Smooth muscle cell (in vitro differentiated cells): ENCODE data around the gene MIDN. TPM values are rescaled to one million over a fixed set of nuclear protein-coding genes. Genes with fewer than 3 reads are reported as not detected.

ENCODE experiments used
- DNase-seq: peaks from one replicate; lab custom pipeline; 2025; ENCODE audit not compliant: unreplicated experiment; lab: John Stamatoyannopoulos, UW
- H2AFZ ChIP-seq: fragments of 200-600 bp; sonication (generic); 2 replicates; pipeline ENCODE4 v1.6.0; 2016; ENCODE audit warnings: antibody characterized with exemption, low read depth, mild to moderate bottlenecking
- H3F3A ChIP-seq: fragments of 200-600 bp; sonication (generic); 2 replicates; pipeline ENCODE4 v1.6.0; 2017; ENCODE audit warnings: antibody characterized with exemption, low read depth
- H3K27ac ChIP-seq: fragments of 200-600 bp; sonication (generic); 2 replicates; pipeline ENCODE4 v1.5.1; 2016; ENCODE audit warnings: low read depth, mild to moderate bottlenecking
- H3K27me3 ChIP-seq: fragments of 200-600 bp; sonication (generic); 2 replicates; pipeline ENCODE4 v1.6.1; 2016; ENCODE audit warnings: low read depth, mild to moderate bottlenecking
- H3K36me3 ChIP-seq: fragments of 200-600 bp; sonication (generic); 2 replicates; pipeline ENCODE4 v1.5.1; 2016; ENCODE audit warnings: low read depth
- H3K4me1 ChIP-seq: fragments of 200-600 bp; sonication (generic); 2 replicates; pipeline ENCODE4 v1.5.1; 2016; ENCODE audit warnings: low read depth
- H3K4me2 ChIP-seq: fragments of 200-600 bp; sonication (generic); 2 replicates; pipeline ENCODE4 v1.6.0; 2016; ENCODE audit warnings: mild to moderate bottlenecking
- H3K4me3 ChIP-seq: fragments of 200-600 bp; sonication (generic); 2 replicates; pipeline ENCODE4 v1.5.1; 2016; ENCODE audit warnings: mild to moderate bottlenecking
- H3K79me2 ChIP-seq: fragments of 200-600 bp; sonication (generic); 2 replicates; pipeline ENCODE4 v1.6.0; 2016; ENCODE audit warnings: low read depth, mild to moderate bottlenecking
- H3K9ac ChIP-seq: fragments of 200-600 bp; sonication (generic); 2 replicates; pipeline ENCODE4 v1.6.0; 2016; ENCODE audit warnings: low read depth
- H3K9me3 ChIP-seq: fragments of 200-600 bp; sonication (generic); replicated peaks from 2 replicates; pipeline ENCODE4 v1.5.1; 2016; ENCODE audit warnings: low read depth
- H4K20me1 ChIP-seq: fragments of 200-600 bp; sonication (generic); 2 replicates; pipeline ENCODE4 v1.6.0; 2016; ENCODE audit warnings: low read depth
- WGBS: methylation state at CpG from one replicate; pipeline ENCODE4 v1.1.7; 2016; ENCODE audit warnings: low lambda C conversion rate; 5-methylcytosine and 5-hydroxymethylcytosine counted together
- polyA plus RNA-seq: library from polyadenylated mRNA; unstranded; fragments of >200 nt; fragmentation: Nextera tagmentation; extraction: Ambion mirVana; gene quantifications from 2 replicates; pipeline ENCODE4 v1.2.1, GENCODE V29; 2016
- total RNA-seq: library from RNA; depleted of rRNA; stranded (reverse); fragments of >200 nt; gene quantifications from 2 replicates; pipeline ENCODE4 v1.2.3, GENCODE V29; 2014
- TF ChIP-seq, protein P1 (sequence below): fragments of 200-600 bp; sonication (generic); IDR thresholded peaks from 2 replicates; pipeline ENCODE4 v1.5.1; 2017; ENCODE audit warnings: borderline replicate concordance, mild to moderate bottlenecking, antibody characterized with exemption; ENCODE audit not compliant: insufficient read depth, poor library complexity, severe bottlenecking

Gene MIDN
- total and polyA plus RNA-seq, 2 experiments from 2014 or later: 58.5 to 65.3 TPM

DNA sequence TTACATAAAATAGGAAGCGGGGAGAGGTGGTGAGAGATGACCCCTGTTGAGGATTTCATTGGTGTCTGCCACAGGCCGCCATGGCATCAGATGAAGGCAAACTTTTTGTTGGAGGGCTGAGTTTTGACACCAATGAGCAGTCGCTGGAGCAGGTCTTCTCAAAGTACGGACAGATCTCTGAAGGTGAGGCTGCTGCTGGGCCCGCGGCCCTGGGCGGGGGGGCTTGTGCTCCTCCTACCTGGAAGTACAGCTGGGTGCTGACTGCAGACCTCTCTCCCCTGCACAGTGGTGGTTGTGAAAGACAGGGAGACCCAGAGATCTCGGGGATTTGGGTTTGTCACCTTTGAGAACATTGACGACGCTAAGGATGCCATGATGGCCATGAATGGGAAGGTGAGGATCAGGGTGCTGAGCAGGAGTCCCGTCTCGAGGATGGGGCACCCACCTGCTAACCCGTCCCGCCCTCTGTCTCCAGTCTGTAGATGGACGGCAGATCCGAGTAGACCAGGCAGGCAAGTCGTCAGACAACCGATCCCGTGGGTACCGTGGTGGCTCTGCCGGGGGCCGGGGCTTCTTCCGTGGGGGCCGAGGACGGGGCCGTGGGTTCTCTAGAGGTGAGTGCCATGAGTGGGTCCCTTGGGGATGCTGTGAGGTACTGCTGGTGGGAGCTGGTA is 22.6 kb downstream of the MIDN start:
- H2AFZ ChIP-seq: no peak overlapping the region
- 90% methylated on average over 18 of the region's 26 CpGs for WGBS
- TF ChIP-seq, protein P1, sequence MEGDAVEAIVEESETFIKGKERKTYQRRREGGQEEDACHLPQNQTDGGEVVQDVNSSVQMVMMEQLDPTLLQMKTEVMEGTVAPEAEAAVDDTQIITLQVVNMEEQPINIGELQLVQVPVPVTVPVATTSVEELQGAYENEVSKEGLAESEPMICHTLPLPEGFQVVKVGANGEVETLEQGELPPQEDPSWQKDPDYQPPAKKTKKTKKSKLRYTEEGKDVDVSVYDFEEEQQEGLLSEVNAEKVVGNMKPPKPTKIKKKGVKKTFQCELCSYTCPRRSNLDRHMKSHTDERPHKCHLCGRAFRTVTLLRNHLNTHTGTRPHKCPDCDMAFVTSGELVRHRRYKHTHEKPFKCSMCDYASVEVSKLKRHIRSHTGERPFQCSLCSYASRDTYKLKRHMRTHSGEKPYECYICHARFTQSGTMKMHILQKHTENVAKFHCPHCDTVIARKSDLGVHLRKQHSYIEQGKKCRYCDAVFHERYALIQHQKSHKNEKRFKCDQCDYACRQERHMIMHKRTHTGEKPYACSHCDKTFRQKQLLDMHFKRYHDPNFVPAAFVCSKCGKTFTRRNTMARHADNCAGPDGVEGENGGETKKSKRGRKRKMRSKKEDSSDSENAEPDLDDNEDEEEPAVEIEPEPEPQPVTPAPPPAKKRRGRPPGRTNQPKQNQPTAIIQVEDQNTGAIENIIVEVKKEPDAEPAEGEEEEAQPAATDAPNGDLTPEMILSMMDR: no peak
- peak overlapping the region; percentile 94 for H3K27ac ChIP-seq
- DNase-seq: no peak
- peaks cover 8% of the 10 kb centered on the region for H3K36me3 ChIP-seq
- peaks cover 61% of the 10 kb centered on the region for H3F3A ChIP-seq
- H3K9ac ChIP-seq: peak overlapping the region; percentile 89
- no peaks in the 10 kb centered on the region for H3K9me3 ChIP-seq
- peak overlapping the region; percentile 87 for H3K4me2 ChIP-seq
- peaks cover 53% of the 10 kb centered on the region for H4K20me1 ChIP-seq
- H3K4me3 ChIP-seq: peak overlapping the region; percentile 67
- peaks cover 53% of the 10 kb centered on the region for H3K79me2 ChIP-seq
- H3K4me1 ChIP-seq: peaks cover 48% of the 10 kb centered on the region
- H3K27me3 ChIP-seq: no peaks in the 10 kb centered on the region

DNA sequence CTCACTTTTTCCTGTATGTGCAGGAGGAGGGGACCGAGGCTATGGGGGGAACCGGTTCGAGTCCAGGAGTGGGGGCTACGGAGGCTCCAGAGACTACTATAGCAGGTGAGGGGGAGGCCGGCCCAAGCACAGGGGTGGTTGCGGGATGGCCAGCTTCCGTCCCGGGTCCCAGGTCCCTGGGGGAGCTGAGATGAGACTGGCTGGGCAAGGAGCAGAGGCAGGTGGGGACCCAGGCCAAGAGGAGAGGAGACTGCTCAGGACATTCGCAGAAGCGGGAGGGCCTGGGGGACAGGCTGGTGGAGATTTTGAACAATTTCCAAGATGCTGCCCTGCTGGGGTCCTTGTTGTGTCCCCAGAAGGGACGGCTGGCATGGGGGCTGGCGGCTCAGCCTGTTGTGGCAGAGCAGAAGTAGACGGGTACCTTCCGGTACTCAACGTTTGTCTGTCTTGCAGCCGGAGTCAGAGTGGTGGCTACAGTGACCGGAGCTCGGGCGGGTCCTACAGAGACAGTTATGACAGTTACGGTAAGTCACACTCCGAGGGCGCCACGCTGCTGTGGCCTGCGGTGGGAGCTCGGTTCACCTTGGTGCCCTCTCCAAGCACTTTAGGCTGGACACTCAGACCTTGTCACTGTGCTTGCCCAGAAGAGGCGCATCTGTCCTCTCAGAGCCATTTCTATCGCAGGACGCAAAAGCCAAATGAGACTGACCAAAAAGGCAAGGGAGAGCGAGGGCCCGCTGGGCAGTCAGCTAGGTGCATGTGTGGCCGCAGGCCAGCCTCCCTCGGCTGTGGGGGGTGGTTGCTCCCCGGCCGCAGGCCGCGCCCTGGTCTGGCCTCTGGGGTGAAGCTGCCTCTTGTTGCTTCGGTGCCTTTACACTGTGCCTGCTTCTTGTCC is 23.4 kb downstream of the MIDN start:
- TF ChIP-seq, protein P1: no peak
- no peak for DNase-seq
- Histone ChIP-seq H3K27me3 (no peaks in the 10 kb centered on the region), H3K4me2 (peak overlapping the region; percentile 87), H3K9me3 (no peaks in the 10 kb centered on the region), H4K20me1 (peaks cover 53% of the 10 kb centered on the region), H3K4me1 (peaks cover 54% of the 10 kb centered on the region), H2AFZ (no peak overlapping the region), H3K79me2 (peaks cover 60% of the 10 kb centered on the region), H3F3A (peaks cover 59% of the 10 kb centered on the region), H3K4me3 (no peak overlapping the region), H3K27ac (peak overlapping the region; percentile 94), H3K9ac (no peak overlapping the region), H3K36me3 (peaks cover 8% of the 10 kb centered on the region)
- WGBS: 96% methylated on average over 36 of the region's 37 CpGs

DNA sequence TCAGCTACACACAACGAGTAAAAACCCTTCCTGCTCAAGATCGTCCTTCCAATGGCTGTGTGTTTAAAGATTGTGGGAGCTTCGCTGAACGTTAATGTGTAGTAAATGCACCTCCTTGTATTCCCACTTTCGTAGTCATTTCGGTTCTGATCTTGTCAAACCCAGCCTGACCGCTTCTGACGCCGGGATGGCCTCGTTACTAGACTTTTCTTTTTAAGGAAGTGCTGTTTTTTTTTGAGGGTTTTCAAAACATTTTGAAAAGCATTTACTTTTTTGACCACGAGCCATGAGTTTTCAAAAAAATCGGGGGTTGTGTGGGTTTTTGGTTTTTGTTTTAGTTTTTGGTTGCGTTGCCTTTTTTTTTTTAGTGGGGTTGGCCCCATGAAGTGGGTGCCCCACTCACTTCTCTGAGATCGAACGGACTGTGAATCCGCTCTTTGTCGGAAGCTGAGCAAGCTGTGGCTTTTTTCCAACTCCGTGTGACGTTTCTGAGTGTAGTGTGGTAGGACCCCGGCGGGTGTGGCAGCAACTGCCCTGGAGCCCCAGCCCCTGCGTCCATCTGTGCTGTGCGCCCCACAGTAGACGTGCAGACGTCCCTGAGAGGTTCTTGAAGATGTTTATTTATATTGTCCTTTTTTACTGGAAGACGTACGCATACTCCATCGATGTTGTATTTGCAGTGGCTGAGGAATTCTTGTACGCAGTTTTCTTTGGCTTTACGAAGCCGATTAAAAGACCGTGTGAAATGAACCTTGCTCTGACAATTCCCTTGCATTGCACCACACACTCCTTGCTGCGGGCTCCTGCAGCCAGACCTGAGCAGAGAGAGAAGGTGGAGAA is 24.3 kb downstream of the MIDN start:
- no peak for DNase-seq
- Histone ChIP-seq H3K4me1 (peaks cover 49% of the 10 kb centered on the region), H3K79me2 (peaks cover 66% of the 10 kb centered on the region), H3K4me2 (no peak overlapping the region), H3K27ac (peak overlapping the region; percentile 94), H4K20me1 (peaks cover 48% of the 10 kb centered on the region), H3K4me3 (no peak overlapping the region), H3K9ac (no peak overlapping the region), H3K36me3 (peaks cover 8% of the 10 kb centered on the region), H3K9me3 (no peaks in the 10 kb centered on the region), H2AFZ (no peak overlapping the region), H3F3A (peaks cover 59% of the 10 kb centered on the region), H3K27me3 (no peaks in the 10 kb centered on the region)
- TF ChIP-seq, protein P1: no peak
- WGBS: 94% methylated on average over 33 of the region's 33 CpGs
